ENCODE results near the gene PPP3R1. TPM values are rescaled to one million over a fixed set of nuclear protein-coding genes. Genes with fewer than 3 reads are reported as not detected.
A peak's percentile ranks its signal among the peaks of the same experiment; 100 is the strongest.

PPP3R1 gene
- total RNA-seq, 3 donors from 2014 or later: 32.8 to 54.4 (median 34.1) TPM

DNA sequence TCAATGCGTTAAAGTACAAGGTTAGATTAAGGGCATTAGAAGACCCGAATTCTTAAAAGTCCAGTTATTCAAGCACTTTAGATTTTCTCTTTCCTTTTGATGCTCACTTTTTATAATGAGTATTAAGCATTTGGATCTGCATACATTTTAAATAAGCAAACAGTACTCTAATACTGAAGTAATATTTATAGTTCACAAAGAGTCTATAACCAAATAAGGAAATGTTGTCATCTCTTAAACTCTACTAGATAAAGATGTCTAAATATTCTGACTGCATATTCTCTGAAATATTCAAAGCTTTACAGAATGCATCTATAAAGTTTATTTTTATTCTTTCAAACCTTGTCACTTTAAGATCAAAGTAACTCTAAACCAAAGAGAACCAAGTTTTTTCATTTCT lies 25.5 kb downstream of the PPP3R1 start:
- H3K27ac ChIP-seq: no peak overlapping the region
- intact Hi-C loops (cut with DNase I; ENCODE audit: low total_unique reads): no loop called here
- TF ChIP-seq, protein P1, sequence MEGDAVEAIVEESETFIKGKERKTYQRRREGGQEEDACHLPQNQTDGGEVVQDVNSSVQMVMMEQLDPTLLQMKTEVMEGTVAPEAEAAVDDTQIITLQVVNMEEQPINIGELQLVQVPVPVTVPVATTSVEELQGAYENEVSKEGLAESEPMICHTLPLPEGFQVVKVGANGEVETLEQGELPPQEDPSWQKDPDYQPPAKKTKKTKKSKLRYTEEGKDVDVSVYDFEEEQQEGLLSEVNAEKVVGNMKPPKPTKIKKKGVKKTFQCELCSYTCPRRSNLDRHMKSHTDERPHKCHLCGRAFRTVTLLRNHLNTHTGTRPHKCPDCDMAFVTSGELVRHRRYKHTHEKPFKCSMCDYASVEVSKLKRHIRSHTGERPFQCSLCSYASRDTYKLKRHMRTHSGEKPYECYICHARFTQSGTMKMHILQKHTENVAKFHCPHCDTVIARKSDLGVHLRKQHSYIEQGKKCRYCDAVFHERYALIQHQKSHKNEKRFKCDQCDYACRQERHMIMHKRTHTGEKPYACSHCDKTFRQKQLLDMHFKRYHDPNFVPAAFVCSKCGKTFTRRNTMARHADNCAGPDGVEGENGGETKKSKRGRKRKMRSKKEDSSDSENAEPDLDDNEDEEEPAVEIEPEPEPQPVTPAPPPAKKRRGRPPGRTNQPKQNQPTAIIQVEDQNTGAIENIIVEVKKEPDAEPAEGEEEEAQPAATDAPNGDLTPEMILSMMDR (IDR thresholded peaks at IDR 0.05): no peak
- no peaks in the 10 kb centered on the region for H3K9me3 ChIP-seq
- DNase-seq (ENCODE audit: low spot score in 2 of 2): no peak
- H3K36me3 ChIP-seq: no peaks in the 10 kb centered on the region
- no peaks in the 10 kb centered on the region for H3K27me3 ChIP-seq
- no peaks in the 10 kb centered on the region for H3K4me1 ChIP-seq
- H3K4me3 ChIP-seq: no peak overlapping the region

DNA sequence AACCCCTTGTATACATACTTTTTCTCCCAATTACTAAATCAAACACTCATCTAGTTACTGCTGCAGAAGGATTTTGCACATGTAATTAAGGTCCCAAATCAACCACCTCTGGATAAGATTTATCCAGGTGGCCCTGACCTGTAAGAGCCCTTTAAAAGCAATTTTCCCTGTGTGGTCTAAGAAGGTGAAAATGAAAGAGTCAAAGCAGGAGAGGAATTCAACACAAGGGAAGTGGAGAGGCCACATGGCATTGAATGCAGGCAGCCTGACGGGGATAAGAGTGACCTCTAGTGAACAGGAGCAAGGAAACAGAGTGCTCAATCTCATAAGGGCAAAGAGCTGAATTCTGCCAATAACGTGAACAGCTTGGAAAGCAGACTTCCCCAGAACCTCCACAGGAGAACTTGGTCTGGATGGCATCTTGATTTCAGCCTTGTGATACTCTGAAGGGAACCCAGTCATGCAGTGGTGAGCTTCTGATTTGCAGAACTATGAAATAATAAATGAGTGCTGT lies 27.2 kb downstream of the PPP3R1 start:
- Histone ChIP-seq H3K4me1 (no peaks in the 10 kb centered on the region), H3K27ac (peak overlapping the region in 1 of 2 donors; percentile 23)
- intact Hi-C loops (cut with DNase I; ENCODE audit: low total_unique reads): no loop called here

DNA sequence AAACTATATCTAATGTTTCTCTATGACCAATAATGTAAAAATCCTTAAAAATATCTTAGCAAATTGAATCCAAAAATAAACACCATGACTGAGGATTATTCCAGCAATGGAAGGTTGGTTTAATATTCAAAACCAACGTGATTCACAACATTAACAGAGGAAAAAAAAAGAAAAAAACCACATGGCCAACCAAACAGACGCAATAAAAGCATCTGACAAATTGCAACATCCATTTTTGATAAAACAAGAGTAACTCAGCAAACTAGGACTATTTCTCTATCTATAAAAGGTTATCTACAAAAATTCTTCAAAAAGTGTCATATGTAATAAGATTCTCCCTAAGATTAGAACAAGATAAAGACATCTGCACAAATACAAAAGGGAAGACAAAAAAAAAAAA lies 28.9 kb downstream of the PPP3R1 start:
- H3K27ac ChIP-seq: no peak overlapping the region
- intact Hi-C loops (cut with DNase I; ENCODE audit: low total_unique reads): no loop called here
- no peak for DNase-seq (ENCODE audit: low spot score in 2 of 2)
- no peak overlapping the region for H3K4me3 ChIP-seq
- TF ChIP-seq, protein P1 (IDR thresholded peaks at IDR 0.05): no peak
- TF ChIP-seq POLR2AphosphoS5 (IDR thresholded peaks at IDR 0.05) (no peak), POLR2A (IDR thresholded peaks at IDR 0.05) (no peak)
- no peaks in the 10 kb centered on the region for H3K9me3 ChIP-seq
- H3K27me3 ChIP-seq: no peaks in the 10 kb centered on the region
- no peaks in the 10 kb centered on the region for H3K36me3 ChIP-seq
- no peaks in the 10 kb centered on the region for H3K4me1 ChIP-seq

More for the DNA sequence above, 27.2 kb downstream of the PPP3R1 start:
- no peaks in the 10 kb centered on the region for H3K36me3 ChIP-seq
- H3K27me3 ChIP-seq: no peaks in the 10 kb centered on the region
- TF ChIP-seq POLR2A (IDR thresholded peaks at IDR 0.05): no peak
- no peak for TF ChIP-seq POLR2AphosphoS5 (IDR thresholded peaks at IDR 0.05)
- TF ChIP-seq, protein P1 (IDR thresholded peaks at IDR 0.05): no peak
- DNase-seq (ENCODE audit: low spot score in 2 of 2): no peak
- H3K9me3 ChIP-seq: no peaks in the 10 kb centered on the region
- no peak overlapping the region for H3K4me3 ChIP-seq

DNA sequence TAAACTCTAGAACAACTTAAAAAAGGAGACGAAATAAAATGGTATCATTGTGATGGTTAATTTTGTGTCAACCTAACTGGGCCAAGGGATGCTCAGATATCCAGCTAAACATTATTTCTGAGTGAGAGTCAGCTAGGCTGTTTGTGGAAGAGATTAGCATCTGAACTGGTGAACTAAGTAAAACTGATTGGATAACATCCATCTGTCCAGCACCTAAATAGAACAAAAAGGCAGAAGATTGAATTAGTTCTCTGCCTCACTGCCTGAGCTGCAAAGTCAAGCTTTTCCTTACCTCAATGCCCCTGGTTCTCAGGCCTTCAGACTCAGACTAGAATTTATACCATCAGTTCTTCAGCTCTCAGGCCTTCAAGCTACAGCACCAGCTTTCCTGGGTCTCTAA lies 30.0 kb downstream of the PPP3R1 start:
- Histone ChIP-seq H3K27me3 (no peaks in the 10 kb centered on the region), H3K4me1 (no peaks in the 10 kb centered on the region), H3K4me3 (no peak overlapping the region), H3K36me3 (no peaks in the 10 kb centered on the region), H3K9me3 (no peaks in the 10 kb centered on the region), H3K27ac (no peak overlapping the region)
- no peak for DNase-seq (ENCODE audit: low spot score in 2 of 2)
- intact Hi-C loops (cut with DNase I; ENCODE audit: low total_unique reads): no loop called here
- TF ChIP-seq, protein P1 (IDR thresholded peaks at IDR 0.05): no peak
- TF ChIP-seq POLR2A (IDR thresholded peaks at IDR 0.05): no peak
- no peak for TF ChIP-seq POLR2AphosphoS5 (IDR thresholded peaks at IDR 0.05)

DNA sequence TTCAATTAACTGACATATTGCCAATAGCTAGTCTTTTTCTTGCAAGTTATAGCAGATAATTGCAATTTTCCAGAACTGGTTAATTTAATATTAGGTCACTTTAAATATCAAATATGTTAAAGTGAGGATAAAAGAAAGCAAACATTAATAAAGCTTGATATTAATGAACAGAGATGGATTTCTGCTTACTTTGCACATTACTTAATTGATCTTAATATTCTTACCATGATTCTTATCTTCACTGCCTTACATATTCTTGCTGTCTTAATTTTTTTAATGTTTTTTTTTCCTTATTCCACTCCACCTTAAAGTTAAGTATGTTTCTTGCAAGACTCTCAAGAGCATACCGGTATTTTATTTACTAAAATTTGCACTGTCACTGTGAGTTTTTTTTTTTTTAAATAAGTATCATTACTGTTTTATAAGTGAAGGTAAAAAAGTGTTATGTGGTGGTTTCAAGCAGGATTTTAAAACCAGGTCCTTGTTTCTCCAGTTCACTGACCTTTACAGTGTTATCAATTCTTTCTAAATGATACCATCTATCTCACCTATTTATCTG lies 33.9 kb downstream of the PPP3R1 start:
- intact Hi-C loops (cut with DNase I; ENCODE audit: low total_unique reads): no loop called here
- H3K9me3 ChIP-seq: no peaks in the 10 kb centered on the region
- no peak overlapping the region for H3K27ac ChIP-seq
- no peak for DNase-seq (ENCODE audit: low spot score in 2 of 2)
- TF ChIP-seq POLR2AphosphoS5 (IDR thresholded peaks at IDR 0.05): no peak
- TF ChIP-seq POLR2A (IDR thresholded peaks at IDR 0.05): no peak
- TF ChIP-seq, protein P1 (IDR thresholded peaks at IDR 0.05): no peak
- H3K4me3 ChIP-seq: no peak overlapping the region
- no peaks in the 10 kb centered on the region for H3K36me3 ChIP-seq
- H3K27me3 ChIP-seq: no peaks in the 10 kb centered on the region
- no peaks in the 10 kb centered on the region for H3K4me1 ChIP-seq
